ENCODE data around the gene CMC2. TPM values are rescaled to one million over a fixed set of nuclear protein-coding genes. Genes with fewer than 3 reads are reported as not detected.

The CMC2 gene
- total RNA-seq, 1 experiment from 2014 or later, result 150 TPM

- DNase-seq (ENCODE audit: low read depth), result peak; percentile 59
These were observed 74.0 kb downstream of the CMC2 start for GRCh38 chr16:80932708-80933095.

DNA sequence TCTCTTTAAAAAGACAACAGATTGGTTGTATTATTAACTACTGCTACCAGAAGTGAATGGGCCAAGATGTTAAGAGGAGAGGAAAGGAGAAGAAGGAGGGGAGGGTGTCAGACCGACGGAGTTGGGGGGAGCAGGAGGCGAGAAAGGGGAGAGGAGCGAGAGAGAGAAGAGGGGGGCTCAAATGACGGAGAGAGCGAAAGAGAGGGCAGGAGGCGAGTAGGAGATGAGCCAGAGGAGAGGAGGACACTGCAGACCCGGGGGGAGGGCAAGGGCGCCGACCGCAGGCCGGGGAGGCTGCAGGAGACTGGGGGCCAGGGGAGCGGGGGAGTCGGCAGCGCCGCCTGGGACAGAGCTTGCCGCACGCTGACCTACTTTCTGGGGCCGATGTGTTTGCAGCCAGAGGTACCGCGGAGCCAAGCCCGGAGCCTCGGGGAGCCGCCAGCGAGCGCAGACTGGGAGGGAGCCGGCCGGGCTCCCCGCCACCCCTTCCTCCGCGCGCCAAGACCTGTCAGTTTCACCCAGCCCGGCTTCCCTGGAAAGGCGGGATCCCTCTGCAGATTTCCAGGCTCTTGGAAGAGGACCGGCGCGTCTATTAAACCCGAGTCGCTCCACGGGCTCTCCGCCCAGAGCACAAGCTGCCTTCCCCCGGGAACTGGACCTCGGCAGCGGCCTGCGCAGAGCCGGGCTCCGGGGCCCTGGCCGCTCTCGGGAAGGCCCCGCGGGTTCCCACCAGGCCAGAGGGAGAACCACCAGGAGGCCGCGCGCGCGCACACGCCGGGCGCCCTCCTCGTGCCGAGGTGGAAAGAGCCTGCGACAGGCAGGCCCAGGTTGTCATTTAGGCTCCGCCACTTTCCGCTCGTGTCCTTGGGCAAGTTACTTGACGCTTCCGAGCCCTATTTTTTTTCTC, 74.6 kb downstream of the CMC2 start:
- DNase-seq (ENCODE audit: low read depth), result peak; percentile 50

DNA sequence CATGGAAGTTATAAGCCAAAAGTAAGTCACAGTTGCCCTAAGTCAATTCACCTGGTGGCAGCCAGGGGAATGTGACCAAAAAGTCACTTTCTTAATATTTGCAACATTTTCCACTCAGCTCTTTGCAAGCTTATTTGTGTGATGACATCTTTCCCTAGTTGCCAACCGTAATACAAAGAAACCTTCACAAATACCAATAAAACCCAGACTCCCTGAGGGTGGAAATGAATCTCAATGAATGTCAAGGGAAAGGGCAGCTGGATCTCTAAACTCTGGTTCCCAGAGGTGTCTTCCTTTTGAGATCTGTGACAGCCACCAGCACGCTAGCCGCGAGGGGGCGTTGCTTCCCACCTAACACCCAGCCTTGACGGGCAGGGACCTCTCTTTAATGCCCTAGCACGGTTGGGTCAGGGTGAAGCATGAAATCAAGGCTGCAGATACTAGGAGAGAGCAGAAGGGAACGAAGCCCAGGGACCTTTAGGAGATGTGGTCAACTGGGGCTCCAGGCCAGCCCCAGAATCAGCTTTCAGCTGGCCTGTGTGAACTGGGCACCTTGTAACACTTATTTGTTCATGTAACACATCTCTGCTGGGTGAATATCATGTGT, 82.2 kb downstream of the CMC2 start:
- DNase-seq (ENCODE audit: low read depth), result peak; percentile 60

GRCh38 chr16:80923356-80923755, 83.3 kb downstream of the CMC2 start:
- DNase-seq (ENCODE audit: low read depth), result no peak

Other genes starting within 250 kb of the CMC2 start
- 10.1 and 11.1 TPM in 2 replicates for gene CDYL2, start 202.3 kb downstream of the CMC2 start, total RNA-seq (2014; rRNA removed; shearing (Covaris generic))
- gene CENPN, start 329 bp upstream of the CMC2 start, total RNA-seq (2014; rRNA removed; shearing (Covaris generic)), result 112 and 210 TPM in 2 replicates
- 39.9 and 55.6 TPM in 2 replicates for gene ATMIN, start 29.0 kb upstream of the CMC2 start, total RNA-seq (2014; rRNA removed; shearing (Covaris generic))
- gene C16orf46, start 70.4 kb upstream of the CMC2 start, total RNA-seq (2014; rRNA removed; shearing (Covaris generic)), result 1.4 TPM in 1 of 2 replicates, not detected in the other
- 22.8 and 36.4 TPM in 2 replicates for gene GCSH, start 89.5 kb upstream of the CMC2 start, total RNA-seq (2014; rRNA removed; shearing (Covaris generic))
- 0.10 TPM in 1 of 2 replicates, not detected in the other for gene BCO1, start 231.8 kb upstream of the CMC2 start, total RNA-seq (2014; rRNA removed; shearing (Covaris generic))

All from M059J (cell line).